Endothelial cell of umbilical vein (primary cell): ENCODE results near the gene TJP1. TPM values are rescaled to one million over a fixed set of nuclear protein-coding genes. Genes with fewer than 3 reads are reported as not detected.
"Not testable (repeated sequence)": the region's sequence is repeated elsewhere in the genome, so short reads cannot be mapped to it uniquely, and the experiment has no call there.

Experiments used
- BruUV-seq: library from RNA; stranded (reverse); fragments of 400-500 nt; replicated peaks from 2 replicates; lab custom pipeline; 2021; lab: Mats Ljungman, UMichigan
- CTCF ChIA-PET: fragments of 300-600, 350-600 bp; sonication (Branson Sonifier 250); formaldehyde crosslinking; loops from one replicate; lab custom pipeline; 2021; ENCODE audit warnings: antibody characterized with exemption, inconsistent platforms; lab: Charles Lee
- POLR2A ChIA-PET: fragments of 300-600, 350-600 bp; sonication (Branson Sonifier 250); formaldehyde crosslinking; loops from one replicate; lab custom pipeline; 2021; ENCODE audit warnings: antibody characterized with exemption, inconsistent platforms; lab: Charles Lee
- DNase-seq: peaks from one replicate; pipeline ENCODE4 v3.0.0-alpha.2; 2011; ENCODE audit warnings: low read depth, low spot score
- FAIRE-seq: peaks from 2 replicates; lab custom pipeline; 2011; peaks lifted over from hg19 to GRCh38; lab: Jason Lieb, UNC
- H2AFZ ChIP-seq: 2 replicates; pipeline ENCODE4 v1.6.0; 2012; ENCODE audit warnings: low read depth, low read length, control low read depth, inconsistent platforms
- H3K27ac ChIP-seq: 2 replicates; pipeline ENCODE4 v1.5.1; 2011; ENCODE audit warnings: low read depth, mild to moderate bottlenecking, control low read depth, low read length, moderate library complexity; ENCODE audit not compliant: insufficient read depth
- H3K27me3 ChIP-seq, 2 experiments: 2 replicates each; pipeline versions ENCODE4 v1.6.0 to v1.6.1; 2011; ENCODE audit warnings: low read length in 2 of 2, mixed read lengths in 1 of 2; ENCODE audit not compliant: control insufficient read depth in 2 of 2, insufficient read depth in 2 of 2
- H3K36me3 ChIP-seq, 2 experiments: 2 replicates in 1 of 2; 3 replicates in 1 of 2; pipeline ENCODE4 v1.5.1; 2011; ENCODE audit warnings: low read length in 2 of 2, mild to moderate bottlenecking in 1 of 2, moderate library complexity in 1 of 2; ENCODE audit not compliant: control insufficient read depth in 2 of 2, insufficient read depth in 2 of 2; ENCODE audit errors: extremely low read depth in 1 of 2
- H3K4me1 ChIP-seq: 3 replicates; pipeline ENCODE4 v1.5.1; 2011; ENCODE audit warnings: mild to moderate bottlenecking, low read length; ENCODE audit not compliant: control insufficient read depth, insufficient read depth; ENCODE audit errors: extremely low read depth
- H3K4me2 ChIP-seq: 2 replicates; pipeline ENCODE4 v1.6.1; 2011; ENCODE audit warnings: low read length, control low read depth, mixed read lengths; ENCODE audit not compliant: insufficient read depth
- H3K4me3 ChIP-seq, 3 experiments: fragments of 200-600 bp in 1 of 3; sonication (generic), shearing (Covaris generic) in 1 of 3; replicated peaks in 1 of 3; 2 replicates each; pipeline ENCODE4 v1.5.1; 2011 to 2016; ENCODE audit warnings: control low read depth in 3 of 3, low read length in 3 of 3, mild to moderate bottlenecking in 2 of 3, inconsistent platforms in 1 of 3, low read depth in 1 of 3, moderate library complexity in 1 of 3; ENCODE audit not compliant: insufficient read depth in 1 of 3
- H3K79me2 ChIP-seq: 2 replicates; pipeline ENCODE4 v1.6.0; 2012; ENCODE audit warnings: low read length, inconsistent platforms; ENCODE audit not compliant: control insufficient read depth, insufficient read depth
- H3K9ac ChIP-seq: replicated peaks from 2 replicates; pipeline ENCODE3; 2011; ENCODE audit warnings: low read length, control low read depth; ENCODE audit not compliant: insufficient read depth; ENCODE audit errors: extremely low read depth
- H3K9me1 ChIP-seq: replicated peaks from 3 replicates; pipeline ENCODE4 v1.6.0; 2011; ENCODE audit warnings: mild to moderate bottlenecking, low read length; ENCODE audit not compliant: control insufficient read depth, insufficient read depth; ENCODE audit errors: extremely low read depth
- H3K9me3 ChIP-seq: replicated peaks from 2 replicates; pipeline ENCODE4 v1.5.1; 2012; ENCODE audit warnings: low read length, inconsistent platforms; ENCODE audit not compliant: control insufficient read depth, insufficient read depth
- H4K20me1 ChIP-seq: replicated peaks from 2 replicates; pipeline ENCODE3; 2011; ENCODE audit warnings: mild to moderate bottlenecking, low read length; ENCODE audit not compliant: control insufficient read depth, insufficient read depth; ENCODE audit errors: extremely low read depth
- CTCF ChIP-seq, 2 donors: IDR thresholded peaks; 1 replicate in 1 of 2; 2 replicates in 1 of 2; pipeline ENCODE4 v1.5.1; 2011; ENCODE audit warnings: low read length in 2 of 2, mild to moderate bottlenecking in 2 of 2, moderate library complexity in 2 of 2, control low read depth in 1 of 2, inconsistent platforms in 1 of 2, low read depth in 1 of 2; ENCODE audit not compliant: insufficient read depth in 1 of 2; ENCODE audit errors: extremely low read depth in 1 of 2
- EZH2 ChIP-seq: IDR thresholded peaks from 2 replicates; pipeline ENCODE4 v1.6.1; 2012; ENCODE audit warnings: borderline replicate concordance, low read depth, mild to moderate bottlenecking, moderate library complexity, low read length, inconsistent platforms; ENCODE audit not compliant: severe bottlenecking
- FOS ChIP-seq: IDR thresholded peaks from 2 replicates; pipeline ENCODE4 v1.6.1; 2011; ENCODE audit warnings: mild to moderate bottlenecking, low read length, moderate library complexity, borderline replicate concordance; ENCODE audit not compliant: insufficient read depth
- GATA2 ChIP-seq: IDR thresholded peaks from 2 replicates; pipeline ENCODE4 v1.7.0; 2011; ENCODE audit warnings: low read depth, mild to moderate bottlenecking, moderate library complexity, mixed read lengths, low read length; ENCODE audit not compliant: insufficient read length, insufficient read depth
- JUN ChIP-seq: IDR thresholded peaks from 2 replicates; pipeline ENCODE4 v1.6.1; 2011; ENCODE audit warnings: borderline replicate concordance, low read depth; ENCODE audit not compliant: insufficient read length, insufficient read depth
- MYC ChIP-seq: IDR thresholded peaks from one replicate; pipeline ENCODE4 v1.6.1; 2011; ENCODE audit warnings: mild to moderate bottlenecking, low read depth, low read length
- POLR2A ChIP-seq: IDR thresholded peaks from 2 replicates; pipeline ENCODE4 v1.6.1; 2012; ENCODE audit warnings: low read depth, mild to moderate bottlenecking, control low read depth, low read length
- POLR2AphosphoS5 ChIP-seq: IDR thresholded peaks from 2 replicates; pipeline ENCODE4 v1.6.1; 2012; ENCODE audit warnings: low read depth, mild to moderate bottlenecking, control low read depth, low read length, moderate library complexity; ENCODE audit not compliant: insufficient read depth
- dilution Hi-C: fragments of 300-500 bp; cut with MboI; formaldehyde crosslinking; loops from one replicate; pipeline ENCODE4 v1.15.0; 2019; ENCODE audit warnings: low sequenced_read_pairs; ENCODE audit not compliant: extremely low pct_ligation_motif_present
- intact Hi-C: fragments of 100-400 bp; cut with micrococcal nuclease; formaldehyde crosslinking; loops from one replicate; pipeline ENCODE4 v1.10.0; 2022
- polyA plus RNA-seq, 4 experiments: library from polyadenylated mRNA; depleted of rRNA in 3 of 4; stranded (reverse) in 3 of 4; unstranded in 1 of 4; fragments of >200 nt; gene quantifications; 2 replicates each; pipeline versions ENCODE4 v1.2.1 to v1.2.3, GENCODE V29; 2011 to 2012; ENCODE audit warnings: missing spikeins in 1 of 4
- total RNA-seq: library from RNA; stranded (reverse); gene quantifications from 2 replicates; pipeline ENCODE4 v1.2.3, GENCODE V29; 2021
- TF ChIP-seq, protein P1 (sequence below): IDR thresholded peaks from 2 replicates; pipeline ENCODE4 v1.6.1; 2011; ENCODE audit not compliant: insufficient read depth, insufficient read length

Gene TJP1
- total and polyA plus RNA-seq, 2 donors (not counting 3 experiments of a cell fraction or from before 2014, with no cell fraction given), result 45.6 to 128 TPM

- FAIRE-seq, result no peak
- ChIA-PET CTCF (interaction anchor here (1.0 kb wide), 1 partner anchor 15 kb away, joined by 3 read pairs; no protein-coding TSS in a partner anchor), POLR2A (no interaction called here)
These were observed 90.4 kb downstream of the TJP1 start for GRCh38 chr15:29731865-29732264.

DNA sequence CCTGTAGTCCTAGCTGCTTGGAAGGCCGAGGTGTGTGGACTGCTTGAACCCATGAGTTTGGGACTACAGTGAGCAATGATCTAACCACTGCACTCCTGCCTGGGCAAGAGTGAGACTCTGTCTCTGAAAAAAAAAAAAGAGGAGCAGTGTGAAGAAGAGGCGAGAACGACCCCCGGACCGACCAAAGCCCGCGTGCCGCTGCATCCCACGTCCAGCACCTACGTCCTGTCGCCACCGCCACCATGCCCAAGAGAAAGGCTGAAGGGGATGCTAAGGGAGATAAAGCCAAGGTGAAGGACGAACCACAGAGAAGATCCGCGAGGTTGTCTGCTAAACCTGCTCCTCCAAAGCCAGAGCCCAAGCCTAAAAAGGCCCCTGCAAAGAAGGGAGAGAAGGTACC, 91.8 kb downstream of the TJP1 start:
- DNase-seq, H3K4me1 ChIP-seq, intact Hi-C loops, FAIRE-seq, H3K9me3 ChIP-seq, H3K4me3 ChIP-seq, H3K9ac ChIP-seq, H3K4me2 ChIP-seq, H3K27ac ChIP-seq, H2AFZ ChIP-seq, H3K79me2 ChIP-seq, H3K27me3 ChIP-seq, H3K9me1 ChIP-seq, H4K20me1 ChIP-seq, dilution Hi-C loops, POLR2A ChIA-PET, BruUV-seq: not testable (repeated sequence)
- CTCF ChIA-PET, result interaction anchor here (1.0 kb wide), 1 partner anchor 17 kb away, joined by 3 read pairs; no protein-coding TSS in a partner anchor
- H3K36me3 ChIP-seq, result peaks cover 19 to 30% of the 10 kb centered on the region in 2 experiments

More at GRCh38 chr15:29731865-29732264, 90.4 kb downstream of the TJP1 start:
- Histone ChIP-seq H3K27ac (no peak overlapping the region), H3K79me2 (peaks cover 3% of the 10 kb centered on the region), H2AFZ (no peak overlapping the region), H3K9ac (no peak overlapping the region), H3K4me2 (no peak overlapping the region), H4K20me1 (no peaks in the 10 kb centered on the region), H3K4me1 (peaks cover 7% of the 10 kb centered on the region), H3K9me3 (no peaks in the 10 kb centered on the region), H3K36me3 (peaks cover 18 to 25% of the 10 kb centered on the region in 2 experiments), H3K27me3 (no peaks in the 10 kb centered on the region), H3K4me3 (no peak overlapping the region), H3K9me1 (peaks cover 2% of the 10 kb centered on the region)
- intact Hi-C loops (no loop called here), dilution Hi-C loops (no loop called here)
- TF ChIP-seq GATA2 (no peak), CTCF (IDR thresholded peaks at IDR 0.05; ENCODE audit: extremely low read depth in 1 of 2, insufficient read depth in 1 of 2, low read depth in 1 of 2, low read length in 2 of 2) (no peak), FOS (no peak), POLR2AphosphoS5 (no peak), MYC (no peak), POLR2A (no peak), JUN (no peak), EZH2 (no peak)
- TF ChIP-seq, protein P1, sequence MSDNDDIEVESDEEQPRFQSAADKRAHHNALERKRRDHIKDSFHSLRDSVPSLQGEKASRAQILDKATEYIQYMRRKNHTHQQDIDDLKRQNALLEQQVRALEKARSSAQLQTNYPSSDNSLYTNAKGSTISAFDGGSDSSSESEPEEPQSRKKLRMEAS, result no peak
- BruUV-seq, result no TSS peak
- no peak for DNase-seq
